ENCODE data around the gene KLC3. TPM values are rescaled to one million over a fixed set of nuclear protein-coding genes. Genes with fewer than 3 reads are reported as not detected.

The KLC3 gene
- total and polyA plus RNA-seq, 2 of the 8 experiments (the other 6 are each of a cell fraction or from before 2014, with no cell fraction given): 1.3 to 2.8 TPM

- Histone ChIP-seq H2BK120ac (replicated peaks; ENCODE audit: low read depth, low read length) (no peak overlapping the region), H3K27me3 (replicated peaks in 1 of 4; ENCODE audit: control insufficient read depth in 3 of 4, extremely low read depth in 1 of 4, insufficient read depth in 3 of 4, low read length in 3 of 4) (no peaks in the 10 kb centered on the region), H4K20me1 (replicated peaks in 1 of 2; ENCODE audit: control insufficient read depth in 1 of 2, insufficient read depth in 2 of 2, low read length in 2 of 2) (peaks cover 0 to 30% of the 10 kb centered on the region in 2 experiments), H3K23ac (ENCODE audit: insufficient read length) (no peak overlapping the region), H3K36me3 (ENCODE audit: control insufficient read depth in 2 of 4, insufficient read depth in 4 of 4, low read length in 3 of 4) (peaks cover 27 to 72% (median 56%) of the 10 kb centered on the region in 4 experiments), H3K9ac (replicated peaks in 1 of 4; ENCODE audit: extremely low read depth in 1 of 4, low read depth in 3 of 4, low read length in 3 of 4) (no peak overlapping the region), H3K4me2 (ENCODE audit: insufficient read depth in 1 of 2, low read depth in 2 of 2, low read length in 2 of 2) (no peak overlapping the region), H2BK15ac (ENCODE audit: low read length) (no peak overlapping the region), H3K23me2 (ENCODE audit: low read depth, low read length) (no peaks in the 10 kb centered on the region), H2BK5ac (ENCODE audit: low read depth, low read length) (no peak overlapping the region), H3K14ac (ENCODE audit: insufficient read length) (no peak overlapping the region), H4K8ac (ENCODE audit: extremely low read depth, insufficient read depth, low read length) (no peak overlapping the region), H3K56ac (replicated peaks; ENCODE audit: insufficient read length, low read depth, low read length) (no peak overlapping the region), H3K79me2 (ENCODE audit: control insufficient read depth in 1 of 2, insufficient read depth in 2 of 2, low read length in 2 of 2) (no peaks in the 10 kb centered on the region), H3K4me3 (ENCODE audit: extremely low read depth in 1 of 4, insufficient read depth in 2 of 4, low read depth in 3 of 4, low read length in 4 of 4) (no peak overlapping the region), H3K4ac (replicated peaks; ENCODE audit: insufficient read length, low read depth, low read length) (no peak overlapping the region), H3K18ac (ENCODE audit: extremely low read depth, low read length) (no peak overlapping the region), H2BK20ac (ENCODE audit: low read length) (no peak overlapping the region), H3K79me1 (ENCODE audit: low read depth, low read length) (peaks cover 2% of the 10 kb centered on the region; the same call in 1 of the 2 replicates), H3K27ac (ENCODE audit: low read depth, low read length) (no peak overlapping the region), H4K5ac (ENCODE audit: insufficient read length, low read depth, low read length) (no peak overlapping the region), H4K91ac (replicated peaks; ENCODE audit: insufficient read length, low read length) (no peak overlapping the region), H3K4me1 (replicated peaks in 1 of 4; ENCODE audit: control insufficient read depth in 3 of 4, insufficient read depth in 4 of 4, low read length in 3 of 4) (no peaks in the 10 kb centered on the region), H2BK12ac (ENCODE audit: low read depth, low read length) (no peak overlapping the region), H3K9me3 (ENCODE audit: insufficient read depth in 2 of 2, low read depth in 1 of 2, low read length in 1 of 2) (no peaks in the 10 kb centered on the region), H2AFZ (ENCODE audit: low read length) (no peak overlapping the region), H2AK5ac (ENCODE audit: low read depth, low read length) (no peak overlapping the region)
- no peak for TF ChIP-seq GABPA (IDR thresholded peaks at IDR 0.05; ENCODE audit: borderline replicate concordance, insufficient read depth, low read length)
- TF ChIP-seq MAFK (IDR thresholded peaks at IDR 0.05; ENCODE audit: low read depth, low read length): peak; percentile 9; the same call in 1 of the 2 replicates
- FAIRE-seq (no peak), DNase-seq (ENCODE audit: low read depth in 1 of 2, low spot score in 2 of 2) (no peak)
- POLR2A ChIA-PET (ENCODE audit: partially characterized antibody): interaction anchor here (1.6 to 3.1 kb wide), 2 partner anchors 8 to 10 kb away, joined by 5 to 25 read pairs; no protein-coding TSS in a partner anchor
- 95% methylated on average over 17 of the region's 20 CpGs; no CpG with 5 or more reads in 1 of the 2 experiments for WGBS, 2 experiments (ENCODE audit: extremely low coverage in 1 of 2, insufficient coverage in 1 of 2, insufficient read length in 1 of 2, insufficient replicate concordance in 2 of 2, low coverage in 1 of 2, low lambda C conversion rate in 2 of 2, missing lambda C conversion rate in 1 of 2)
- CTCF ChIA-PET (ENCODE audit: partially characterized antibody): interaction anchor here (1.2 to 1.3 kb wide), 2 partner anchors 12 to 28 kb away, joined by 3 read pairs; no protein-coding TSS in a partner anchor
Observed at GRCh38 chr19:45356760-45357444, 16.4 kb downstream of the KLC3 start.

All from H1 (cell line).